Gastrocnemius medialis (tissue), 4 donors: ENCODE results near the gene C5orf24.

Source experiments
- POLR2A ChIP-seq, 2 donors: fragments of 450-650 bp; IDR thresholded peaks; one replicate each; pipeline ENCODE4 v1.6.1; 2017; ENCODE audit warnings: antibody characterized with exemption in 2 of 2, mild to moderate bottlenecking in 2 of 2, moderate library complexity in 2 of 2
- TF ChIP-seq, protein P1 (sequence below), 5 experiments: fragments of 450-650 bp in 3 of 5; fragments of 200-600 bp in 2 of 5; sonication (generic) in 2 of 5; IDR thresholded peaks in 4 of 5; conservative IDR thresholded peaks in 1 of 5; 1 replicate in 4 of 5; 2 replicates in 1 of 5; pipeline ENCODE4 v1.5.1; 2016 to 2019; ENCODE audit warnings: antibody characterized with exemption in 5 of 5, mild to moderate bottlenecking in 3 of 5, moderate library complexity in 3 of 5

GRCh38 chr5:134902071-134902801 is 56.5 kb downstream of the C5orf24 start:
- TF ChIP-seq, protein P1, sequence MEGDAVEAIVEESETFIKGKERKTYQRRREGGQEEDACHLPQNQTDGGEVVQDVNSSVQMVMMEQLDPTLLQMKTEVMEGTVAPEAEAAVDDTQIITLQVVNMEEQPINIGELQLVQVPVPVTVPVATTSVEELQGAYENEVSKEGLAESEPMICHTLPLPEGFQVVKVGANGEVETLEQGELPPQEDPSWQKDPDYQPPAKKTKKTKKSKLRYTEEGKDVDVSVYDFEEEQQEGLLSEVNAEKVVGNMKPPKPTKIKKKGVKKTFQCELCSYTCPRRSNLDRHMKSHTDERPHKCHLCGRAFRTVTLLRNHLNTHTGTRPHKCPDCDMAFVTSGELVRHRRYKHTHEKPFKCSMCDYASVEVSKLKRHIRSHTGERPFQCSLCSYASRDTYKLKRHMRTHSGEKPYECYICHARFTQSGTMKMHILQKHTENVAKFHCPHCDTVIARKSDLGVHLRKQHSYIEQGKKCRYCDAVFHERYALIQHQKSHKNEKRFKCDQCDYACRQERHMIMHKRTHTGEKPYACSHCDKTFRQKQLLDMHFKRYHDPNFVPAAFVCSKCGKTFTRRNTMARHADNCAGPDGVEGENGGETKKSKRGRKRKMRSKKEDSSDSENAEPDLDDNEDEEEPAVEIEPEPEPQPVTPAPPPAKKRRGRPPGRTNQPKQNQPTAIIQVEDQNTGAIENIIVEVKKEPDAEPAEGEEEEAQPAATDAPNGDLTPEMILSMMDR (IDR thresholded peaks at IDR 0.05 in 4 of 5, conservative IDR thresholded peaks at IDR 0.05 in 1 of 5): no peak
- no peak for TF ChIP-seq POLR2A (IDR thresholded peaks at IDR 0.05)
